GM19351 (cell line): ENCODE measurements around the gene CFAP97.
"Not testable (repeated sequence)": the region's sequence is repeated elsewhere in the genome, so short reads cannot be mapped to it uniquely, and the experiment has no call there.

Source experiments
- ATAC-seq: cut with Tn5 transposase; IDR thresholded peaks from one replicate; pipeline ENCODE4 v1.9.1; 2021; ENCODE audit warnings: mild to moderate bottlenecking, moderate library complexity; ENCODE audit not compliant: unreplicated experiment

Gene CFAP97

GRCh38 chr4:185203486-185204237 lies at the start of gene CFAP97:
TSS of gene CFAP97 (minus strand) at chr4:185204000. CDS start at chr4:185191196, 12,804 bp downstream.
- peak; percentile 70 for ATAC-seq

- ATAC-seq = no peak
Observed at GRCh38 chr4:185249105-185249504, 45.3 kb upstream of the CFAP97 start.

GRCh38 chr4:185248393-185249039 lies 44.7 kb upstream of the CFAP97 start:
- ATAC-seq = no peak

- no peak for ATAC-seq
Observed at GRCh38 chr4:185247151-185247550, 43.4 kb upstream of the CFAP97 start.

GRCh38 chr4:185246453-185246852 lies 42.7 kb upstream of the CFAP97 start:
- ATAC-seq = no peak

GRCh38 chr4:185244763-185245162 lies 41.0 kb upstream of the CFAP97 start:
- ATAC-seq = no peak

- no peak for ATAC-seq
Observed at GRCh38 chr4:185243879-185244278, 40.1 kb upstream of the CFAP97 start.

GRCh38 chr4:185242749-185243533 lies 39.1 kb upstream of the CFAP97 start:
- no peak for ATAC-seq

GRCh38 chr4:185240486-185240885 lies 36.7 kb upstream of the CFAP97 start:
- not testable (repeated sequence) for ATAC-seq

- ATAC-seq = no peak
Observed at GRCh38 chr4:185238750-185239149, 35.0 kb upstream of the CFAP97 start.

GRCh38 chr4:185238215-185238681 lies 34.4 kb upstream of the CFAP97 start:
- no peak for ATAC-seq

- no peak for ATAC-seq
Observed at GRCh38 chr4:185237175-185237574, 33.4 kb upstream of the CFAP97 start.

GRCh38 chr4:185235843-185236503 lies 32.2 kb upstream of the CFAP97 start:
- ATAC-seq = no peak

- no peak for ATAC-seq
Observed at GRCh38 chr4:185235119-185235842, 31.5 kb upstream of the CFAP97 start.

GRCh38 chr4:185232370-185232769 lies 28.6 kb upstream of the CFAP97 start:
- ATAC-seq = no peak

GRCh38 chr4:185229021-185229818 lies 25.4 kb upstream of the CFAP97 start:
- no peak for ATAC-seq

GRCh38 chr4:185227713-185228278 lies 24.0 kb upstream of the CFAP97 start:
- no peak for ATAC-seq

GRCh38 chr4:185227131-185227551 lies 23.3 kb upstream of the CFAP97 start:
- no peak for ATAC-seq

- no peak for ATAC-seq
Observed at GRCh38 chr4:185225940-185226339, 22.1 kb upstream of the CFAP97 start.
